ENCODE results near the gene PTPRE.

PTPRE gene

GRCh38 chr10:128061306-128062300 lies 154.7 kb downstream of the PTPRE start:
- DNase-seq (ENCODE audit: low spot score): no peak

GRCh38 chr10:128062331-128062880 lies 155.5 kb downstream of the PTPRE start:
- DNase-seq (ENCODE audit: low spot score): no peak

- no peak for DNase-seq (ENCODE audit: low spot score)
These were observed 156.1 kb downstream of the PTPRE start for GRCh38 chr10:128062881-128063563.

- DNase-seq (ENCODE audit: low spot score): no peak
These were observed 156.8 kb downstream of the PTPRE start for GRCh38 chr10:128063736-128064107.

GRCh38 chr10:128064108-128064969 lies 157.4 kb downstream of the PTPRE start:
- no peak for DNase-seq (ENCODE audit: low spot score)

- no peak for DNase-seq (ENCODE audit: low spot score)
These were observed 158.2 kb downstream of the PTPRE start for GRCh38 chr10:128064970-128065580.

GRCh38 chr10:128065881-128066534 lies 159.1 kb downstream of the PTPRE start:
- no peak for DNase-seq (ENCODE audit: low spot score)

GRCh38 chr10:128066870-128067382 lies 160.0 kb downstream of the PTPRE start:
- DNase-seq (ENCODE audit: low spot score): no peak

GRCh38 chr10:128067691-128068397 lies 160.9 kb downstream of the PTPRE start:
- no peak for DNase-seq (ENCODE audit: low spot score)

GRCh38 chr10:128068398-128069285 lies 161.7 kb downstream of the PTPRE start:
- no peak for DNase-seq (ENCODE audit: low spot score)

GRCh38 chr10:128069351-128070051 lies 162.6 kb downstream of the PTPRE start:
- peak; percentile 80 for DNase-seq (ENCODE audit: low spot score)

- no peak for DNase-seq (ENCODE audit: low spot score)
These were observed 163.3 kb downstream of the PTPRE start for GRCh38 chr10:128070161-128070560.

- no peak for DNase-seq (ENCODE audit: low spot score)
These were observed 164.0 kb downstream of the PTPRE start for GRCh38 chr10:128070721-128071416.

- no peak for DNase-seq (ENCODE audit: low spot score)
These were observed 164.5 kb downstream of the PTPRE start for GRCh38 chr10:128071417-128071782.

GRCh38 chr10:128072046-128072445 lies 165.1 kb downstream of the PTPRE start:
- no peak for DNase-seq (ENCODE audit: low spot score)

GRCh38 chr10:128072941-128073645 lies 166.2 kb downstream of the PTPRE start:
- DNase-seq (ENCODE audit: low spot score): no peak

- no peak for DNase-seq (ENCODE audit: low spot score)
These were observed 167.0 kb downstream of the PTPRE start for GRCh38 chr10:128073890-128074289.

All from cerebellar cortex (tissue), 1 donor.